Natural killer cell (primary cell): Measurements from ENCODE around the gene BCAS1. TPM values are rescaled to one million over a fixed set of nuclear protein-coding genes. Genes with fewer than 3 reads are reported as not detected.

ENCODE experiments used
- ATAC-seq, 3 donors: fragments of 150-1000 bp in 2 of 3; fragments of 200-7000 bp in 1 of 3; cut with Tn5 transposase; 1 replicate in 1 of 3; 2 replicates in 2 of 3; pipeline ENCODE4 v1.10.0; 2021; ENCODE audit warnings: mild to moderate bottlenecking in 2 of 3, moderate library complexity in 2 of 3
- DNase-seq, 2 donors: peaks; one replicate each; pipeline versions ENCODE4 v3.0.0 to v3.0.0-alpha.2; 2013 to 2021; ENCODE audit warnings: mixed read lengths in 1 of 2
- H3K27ac ChIP-seq: one replicate; pipeline ENCODE4 v1.5.1; 2013; ENCODE audit warnings: mild to moderate bottlenecking, low read length
- H3K27me3 ChIP-seq: one replicate; pipeline ENCODE4 v1.6.1; 2013; ENCODE audit warnings: low read length; ENCODE audit not compliant: control insufficient read depth, insufficient read depth
- H3K36me3 ChIP-seq: one replicate; pipeline ENCODE4 v1.6.1; 2013; ENCODE audit warnings: low read length; ENCODE audit not compliant: control insufficient read depth, insufficient read depth
- H3K4me1 ChIP-seq: one replicate; pipeline ENCODE4 v1.6.1; 2013; ENCODE audit warnings: low read length; ENCODE audit not compliant: control insufficient read depth, insufficient read depth
- H3K4me3 ChIP-seq: one replicate; pipeline ENCODE4 v1.5.1; 2013; ENCODE audit warnings: low read length
- H3K9me3 ChIP-seq: one replicate; pipeline ENCODE4 v1.6.1; 2013; ENCODE audit warnings: low read length; ENCODE audit not compliant: control insufficient read depth, insufficient read depth
- H3K27ac Mint-ChIP-seq, 2 donors: one replicate each; pipeline ENCODE4 v1.8.0; 2022; ENCODE audit warnings: mild to moderate bottlenecking in 2 of 2, mixed read lengths in 2 of 2, moderate library complexity in 1 of 2
- H3K27me3 Mint-ChIP-seq, 2 donors: one replicate each; pipeline ENCODE4 v1.8.0; 2022; ENCODE audit warnings: low read depth in 2 of 2, mixed read lengths in 2 of 2
- H3K36me3 Mint-ChIP-seq: one replicate; pipeline ENCODE4 v1.8.0; 2022; ENCODE audit warnings: mixed read lengths
- H3K4me1 Mint-ChIP-seq, 2 donors: one replicate each; pipeline ENCODE4 v1.8.0; 2022; ENCODE audit warnings: mixed read lengths in 2 of 2
- H3K4me3 Mint-ChIP-seq: one replicate; pipeline ENCODE4 v1.8.0; 2022; ENCODE audit warnings: mild to moderate bottlenecking, moderate library complexity, mixed read lengths
- H3K9me3 Mint-ChIP-seq, 2 donors: one replicate each; pipeline ENCODE4 v1.8.0; 2022; ENCODE audit warnings: mixed read lengths in 2 of 2
- WGBS: methylation state at CpG from one replicate; pipeline ENCODE4 v1.1.7; 2013; ENCODE audit warnings: missing lambda C conversion rate; ENCODE audit not compliant: insufficient coverage; 5-methylcytosine and 5-hydroxymethylcytosine counted together
- intact Hi-C: fragments of 100-400 bp; cut with micrococcal nuclease; formaldehyde crosslinking; loops from one replicate; pipeline ENCODE4 v1.14.2; 2022
- total RNA-seq, 4 donors: library from RNA; stranded (reverse); fragments of 120-200 nt in 1 of 4; gene quantifications; one replicate each; pipeline versions ENCODE4 v1.2.3 to v1.2.4, GENCODE V29; 2013 to 2022
- TF ChIP-seq, protein P1 (sequence below): fragments of 200-600 bp; IDR thresholded peaks from one replicate; pipeline ENCODE4 v1.8.0; 2022; ENCODE audit warnings: antibody characterized with exemption

Gene BCAS1
- total RNA-seq, 3 donors from 2014 or later (not counting 1 experiment from before 2014, with no cell fraction given): 0.31 to 1.2 (median 0.68) TPM

DNA sequence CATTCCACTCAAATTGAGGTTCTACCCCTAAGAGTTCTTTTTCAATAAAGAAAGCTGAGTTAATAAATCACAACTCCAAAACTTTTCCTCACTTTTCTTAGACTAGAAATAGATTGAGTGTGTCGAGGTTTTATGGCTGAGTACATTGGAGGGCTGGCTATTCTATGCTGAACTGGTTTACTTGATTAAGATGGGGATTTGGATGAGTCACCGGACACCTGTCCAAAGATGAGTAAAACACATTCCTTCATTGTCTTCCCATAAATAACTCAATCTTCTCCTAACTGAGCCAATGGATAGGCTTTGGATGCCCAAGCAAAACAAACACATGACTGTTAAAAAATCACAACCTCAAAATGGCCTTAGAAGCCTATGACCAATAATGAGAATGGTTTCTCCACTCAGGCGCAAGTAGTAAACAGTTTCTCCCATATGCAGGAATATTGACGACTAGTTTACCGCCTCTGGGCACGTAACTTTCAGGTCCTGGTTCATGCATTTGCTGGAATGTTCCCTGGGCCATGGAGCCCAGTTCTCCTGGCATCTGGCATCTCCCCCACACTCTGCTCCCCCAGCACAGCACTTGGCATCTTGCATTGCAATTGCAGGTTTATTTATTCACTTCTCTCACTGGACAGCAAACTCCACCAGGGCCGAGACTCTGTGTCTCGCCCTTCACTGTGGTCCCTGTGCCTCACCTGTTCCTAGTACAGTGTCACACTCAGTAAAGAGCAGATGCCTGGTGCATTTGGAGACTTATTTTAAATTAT, 43.9 kb downstream of the BCAS1 start:
- Mint-ChIP-seq H3K27me3 (peaks cover 12 to 44% of the 10 kb centered on the region in 2 donors), H3K4me1 (no peaks in the 10 kb centered on the region), H3K27ac (no peak overlapping the region), H3K36me3 (no peaks in the 10 kb centered on the region), H3K4me3 (no peak overlapping the region), H3K9me3 (no peaks in the 10 kb centered on the region)
- no peak overlapping the region for H3K4me3 ChIP-seq
- H3K4me1 ChIP-seq: no peaks in the 10 kb centered on the region
- no peak for DNase-seq
- ATAC-seq: no peak
- no peaks in the 10 kb centered on the region for H3K27me3 ChIP-seq
- H3K27ac ChIP-seq: no peak overlapping the region
- WGBS: 94% methylated on average over 8 of the region's 8 CpGs
- intact Hi-C loops: no loop called here
- TF ChIP-seq, protein P1, sequence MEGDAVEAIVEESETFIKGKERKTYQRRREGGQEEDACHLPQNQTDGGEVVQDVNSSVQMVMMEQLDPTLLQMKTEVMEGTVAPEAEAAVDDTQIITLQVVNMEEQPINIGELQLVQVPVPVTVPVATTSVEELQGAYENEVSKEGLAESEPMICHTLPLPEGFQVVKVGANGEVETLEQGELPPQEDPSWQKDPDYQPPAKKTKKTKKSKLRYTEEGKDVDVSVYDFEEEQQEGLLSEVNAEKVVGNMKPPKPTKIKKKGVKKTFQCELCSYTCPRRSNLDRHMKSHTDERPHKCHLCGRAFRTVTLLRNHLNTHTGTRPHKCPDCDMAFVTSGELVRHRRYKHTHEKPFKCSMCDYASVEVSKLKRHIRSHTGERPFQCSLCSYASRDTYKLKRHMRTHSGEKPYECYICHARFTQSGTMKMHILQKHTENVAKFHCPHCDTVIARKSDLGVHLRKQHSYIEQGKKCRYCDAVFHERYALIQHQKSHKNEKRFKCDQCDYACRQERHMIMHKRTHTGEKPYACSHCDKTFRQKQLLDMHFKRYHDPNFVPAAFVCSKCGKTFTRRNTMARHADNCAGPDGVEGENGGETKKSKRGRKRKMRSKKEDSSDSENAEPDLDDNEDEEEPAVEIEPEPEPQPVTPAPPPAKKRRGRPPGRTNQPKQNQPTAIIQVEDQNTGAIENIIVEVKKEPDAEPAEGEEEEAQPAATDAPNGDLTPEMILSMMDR: no peak
- H3K36me3 ChIP-seq: no peaks in the 10 kb centered on the region
- H3K9me3 ChIP-seq: no peaks in the 10 kb centered on the region

DNA sequence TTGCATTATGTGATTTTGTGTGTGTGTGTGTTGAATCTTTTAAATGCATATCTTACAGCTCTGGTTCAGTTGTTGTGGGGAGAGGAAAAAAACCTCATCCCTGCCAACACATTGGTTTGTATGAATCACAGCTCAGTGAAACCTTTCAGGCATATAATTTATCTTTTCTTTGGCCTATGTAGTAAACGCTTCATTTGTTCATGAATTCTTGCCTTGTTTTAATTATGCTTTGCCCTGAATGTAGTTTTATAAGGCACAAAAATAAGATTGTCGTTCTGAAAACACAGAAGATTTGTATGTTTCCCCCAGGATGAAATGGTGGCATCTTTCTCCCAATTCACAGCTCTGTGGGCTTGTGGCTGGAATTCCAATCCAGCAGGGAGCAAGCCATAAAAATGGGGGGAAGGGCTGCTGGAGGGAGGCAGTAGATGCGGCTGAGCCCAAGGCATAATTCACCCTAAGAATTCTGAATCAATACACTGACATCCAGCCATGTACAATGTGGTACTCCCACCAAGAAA, 45.1 kb downstream of the BCAS1 start:
- Histone ChIP-seq H3K4me1 (no peaks in the 10 kb centered on the region), H3K36me3 (no peaks in the 10 kb centered on the region), H3K27me3 (no peaks in the 10 kb centered on the region), H3K4me3 (no peak overlapping the region), H3K27ac (no peak overlapping the region), H3K9me3 (no peaks in the 10 kb centered on the region)
- TF ChIP-seq, protein P1: no peak
- Mint-ChIP-seq H3K9me3 (no peaks in the 10 kb centered on the region), H3K36me3 (no peaks in the 10 kb centered on the region), H3K27me3 (peaks cover 10 to 41% of the 10 kb centered on the region in 2 donors), H3K4me3 (no peak overlapping the region), H3K27ac (no peak overlapping the region), H3K4me1 (no peaks in the 10 kb centered on the region)
- DNase-seq: no peak
- intact Hi-C loops: no loop called here
- no peak for ATAC-seq
- WGBS: 94% methylated on average over 2 of the region's 3 CpGs

DNA sequence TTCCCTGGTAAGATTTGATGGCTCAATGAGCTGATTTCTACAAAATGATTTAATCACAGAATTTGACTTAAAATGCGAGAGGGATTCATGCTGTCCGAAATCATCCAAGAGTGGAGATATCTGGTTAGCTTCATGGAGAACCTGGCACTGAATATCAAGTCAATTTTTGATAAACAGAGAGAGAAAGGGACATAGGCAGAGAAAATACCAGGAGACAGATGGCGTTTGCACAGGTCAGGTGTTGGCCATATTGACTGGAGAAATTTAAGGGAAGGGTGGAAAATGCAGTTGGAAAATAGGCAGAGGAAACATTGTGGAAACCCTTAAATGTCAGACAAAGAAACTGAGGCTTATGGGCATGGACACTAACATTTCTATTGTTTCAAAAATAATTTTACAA, 47.0 kb downstream of the BCAS1 start:
- ATAC-seq (no peak), DNase-seq (no peak)
- Mint-ChIP-seq H3K27ac (no peak overlapping the region), H3K27me3 (peaks cover 8 to 23% of the 10 kb centered on the region in 2 donors), H3K4me1 (no peaks in the 10 kb centered on the region), H3K9me3 (no peaks in the 10 kb centered on the region), H3K4me3 (no peak overlapping the region), H3K36me3 (no peaks in the 10 kb centered on the region)
- Histone ChIP-seq H3K9me3 (no peaks in the 10 kb centered on the region), H3K27ac (no peak overlapping the region), H3K4me1 (no peaks in the 10 kb centered on the region), H3K27me3 (no peaks in the 10 kb centered on the region), H3K4me3 (no peak overlapping the region), H3K36me3 (no peaks in the 10 kb centered on the region)
- TF ChIP-seq, protein P1: no peak
- WGBS: 90% methylated on average over 3 of the region's 3 CpGs
- intact Hi-C loops: no loop called here
